ENCODE results near the gene TSTD1.
A peak's percentile ranks its signal among the peaks of the same experiment; 100 is the strongest.

TSTD1 gene

DNA sequence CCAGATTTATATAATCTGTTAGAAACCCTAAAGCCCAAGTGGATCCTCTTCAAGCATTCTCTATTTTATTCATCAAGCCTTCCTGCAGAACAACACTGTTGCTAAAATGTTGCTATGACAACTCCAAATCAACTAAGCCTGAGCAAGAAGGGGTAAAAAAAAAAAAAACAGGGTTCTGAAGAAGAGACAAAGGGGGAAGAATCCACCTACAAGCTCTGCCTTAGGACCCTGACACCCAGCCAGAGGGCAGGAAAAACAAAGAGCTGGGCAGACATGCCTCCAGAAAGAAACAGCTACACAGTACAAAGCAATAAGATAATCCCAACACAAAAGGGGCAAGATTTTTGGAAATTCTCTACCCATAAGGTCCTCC, 5.8 kb upstream of the TSTD1 start:
- no peak for DNase-seq (ENCODE audit: low spot score)
- TF ChIP-seq, protein P1, sequence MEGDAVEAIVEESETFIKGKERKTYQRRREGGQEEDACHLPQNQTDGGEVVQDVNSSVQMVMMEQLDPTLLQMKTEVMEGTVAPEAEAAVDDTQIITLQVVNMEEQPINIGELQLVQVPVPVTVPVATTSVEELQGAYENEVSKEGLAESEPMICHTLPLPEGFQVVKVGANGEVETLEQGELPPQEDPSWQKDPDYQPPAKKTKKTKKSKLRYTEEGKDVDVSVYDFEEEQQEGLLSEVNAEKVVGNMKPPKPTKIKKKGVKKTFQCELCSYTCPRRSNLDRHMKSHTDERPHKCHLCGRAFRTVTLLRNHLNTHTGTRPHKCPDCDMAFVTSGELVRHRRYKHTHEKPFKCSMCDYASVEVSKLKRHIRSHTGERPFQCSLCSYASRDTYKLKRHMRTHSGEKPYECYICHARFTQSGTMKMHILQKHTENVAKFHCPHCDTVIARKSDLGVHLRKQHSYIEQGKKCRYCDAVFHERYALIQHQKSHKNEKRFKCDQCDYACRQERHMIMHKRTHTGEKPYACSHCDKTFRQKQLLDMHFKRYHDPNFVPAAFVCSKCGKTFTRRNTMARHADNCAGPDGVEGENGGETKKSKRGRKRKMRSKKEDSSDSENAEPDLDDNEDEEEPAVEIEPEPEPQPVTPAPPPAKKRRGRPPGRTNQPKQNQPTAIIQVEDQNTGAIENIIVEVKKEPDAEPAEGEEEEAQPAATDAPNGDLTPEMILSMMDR (conservative IDR thresholded peaks at IDR 0.05; ENCODE audit: low read depth) = no peak
- peak overlapping the region; percentile 91 for H3K27ac ChIP-seq
- ChIA-PET CTCF (interaction anchor here (0.9 to 3.1 kb wide), 3 partner anchors 29 to 53 kb away, joined by 4 to 12 read pairs (median 5); partner anchors contain the start of gene KLHDC9), POLR2A (ENCODE audit: low non-redundant PET) (interaction anchor here (0.7 to 2.1 kb wide), 2 partner anchors 24 to 31 kb away, joined by 5 to 9 read pairs; partner anchors contain the start of gene F11R)

- DNase-seq (ENCODE audit: low spot score) = no peak
- peak overlapping the region; percentile 65 for H3K27ac ChIP-seq
- POLR2A ChIA-PET (ENCODE audit: low non-redundant PET) = no interaction called here
- TF ChIP-seq, protein P1 (conservative IDR thresholded peaks at IDR 0.05; ENCODE audit: low read depth) = no peak
- CTCF ChIA-PET = interaction anchor here (0.7 to 1.0 kb wide), 2 partner anchors 57 to 166 kb away, joined by 3 to 5 read pairs; no protein-coding TSS in a partner anchor
Observed at GRCh38 chr1:161039546-161039945, 782 bp upstream of the TSTD1 start.

- H3K27ac ChIP-seq = peak overlapping the region; percentile 65
- TF ChIP-seq, protein P1 (conservative IDR thresholded peaks at IDR 0.05; ENCODE audit: low read depth) = no peak
- CTCF ChIA-PET = interaction anchor here (0.7 to 0.9 kb wide), 3 partner anchors 34 to 166 kb away, joined by 4 to 5 read pairs (median 4); partner anchors contain the start of gene KLHDC9
- POLR2A ChIA-PET (ENCODE audit: low non-redundant PET) = interaction anchor here (1.3 kb wide), 1 partner anchor 41 kb away, joined by 4 read pairs; no protein-coding TSS in a partner anchor
- no peak for DNase-seq (ENCODE audit: low spot score)
Observed at GRCh38 chr1:161039154-161039545, 386 bp upstream of the TSTD1 start.

GRCh38 chr1:161037661-161038522, 872 bp downstream of the TSTD1 start:
- POLR2A ChIA-PET (ENCODE audit: low non-redundant PET) = interaction anchor here (1.2 to 1.3 kb wide), 2 partner anchors 17 to 40 kb away, joined by 4 to 8 read pairs; partner anchors contain the start of gene F11R
- CTCF ChIA-PET = interaction anchor here (0.7 to 0.9 kb wide), 3 partner anchors 33 to 60 kb away, joined by 3 to 4 read pairs (median 4); partner anchors contain the start of gene KLHDC9
- TF ChIP-seq, protein P1 (conservative IDR thresholded peaks at IDR 0.05; ENCODE audit: low read depth) = no peak
- DNase-seq (ENCODE audit: low spot score) = peak; percentile 44
- peak overlapping the region; percentile 65 for H3K27ac ChIP-seq

DNA sequence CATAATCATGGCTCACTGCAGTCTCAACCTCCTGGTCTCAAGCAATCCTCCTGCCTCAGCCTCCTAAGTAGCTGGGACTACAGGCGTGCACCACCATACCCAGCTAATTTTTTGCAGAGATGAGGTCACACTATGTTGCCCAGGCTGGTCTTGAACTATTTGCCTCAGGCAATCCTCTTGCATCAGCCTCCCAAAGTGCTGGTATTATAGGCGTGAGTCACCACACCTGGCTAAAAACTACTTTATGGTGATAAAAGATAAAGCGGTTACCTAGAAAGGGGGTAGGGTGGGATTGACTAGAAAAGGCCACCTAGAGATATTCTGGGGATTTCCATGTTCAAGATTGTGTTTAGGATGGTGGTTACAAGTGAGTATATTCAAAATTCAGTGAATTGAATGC, 5.0 kb downstream of the TSTD1 start:
- ChIA-PET POLR2A (ENCODE audit: low non-redundant PET) (interaction anchor here (0.7 kb wide), 1 partner anchor 38 kb away, joined by 3 read pairs; no protein-coding TSS in a partner anchor), CTCF (interaction anchor here (0.6 to 0.8 kb wide), 2 partner anchors 40 to 67 kb away, joined by 4 to 5 read pairs; no protein-coding TSS in a partner anchor)
- TF ChIP-seq, protein P1 (conservative IDR thresholded peaks at IDR 0.05; ENCODE audit: low read depth) = no peak
- no peak overlapping the region for H3K27ac ChIP-seq
- peak; percentile 45 for DNase-seq (ENCODE audit: low spot score)

DNA sequence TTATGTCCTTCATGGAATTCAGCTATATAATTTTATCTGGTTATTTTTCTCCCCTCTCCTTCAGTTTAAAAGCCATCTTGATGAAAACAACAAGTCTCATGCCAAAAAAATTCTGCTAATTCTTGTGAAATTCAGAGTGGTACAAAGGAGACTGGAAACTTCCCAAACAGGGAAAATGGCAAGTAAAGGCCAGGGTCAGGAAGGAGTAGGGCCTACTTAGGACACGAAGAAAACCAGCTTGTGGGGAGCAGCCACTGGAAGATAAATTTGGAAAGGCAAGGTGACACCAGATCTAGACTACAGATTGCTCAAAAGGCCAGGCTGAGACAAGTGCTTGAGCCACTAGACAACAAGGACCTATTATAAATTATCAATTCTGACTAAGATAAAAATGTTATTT, 6.4 kb downstream of the TSTD1 start:
- DNase-seq (ENCODE audit: low spot score) = no peak
- TF ChIP-seq, protein P1 (conservative IDR thresholded peaks at IDR 0.05; ENCODE audit: low read depth) = no peak
- CTCF ChIA-PET = interaction anchor here (1.1 kb wide), 1 partner anchor 198 kb away, joined by 3 read pairs; no protein-coding TSS in a partner anchor
- H3K27ac ChIP-seq = no peak overlapping the region
- POLR2A ChIA-PET (ENCODE audit: low non-redundant PET) = no interaction called here

Data from RWPE1 (cell line).